Activated CD4-positive, alpha-beta T cell treated with anti-CD3 and anti-CD28 coated beads, Interleukin-2, amount 50 U/mL, for 4 hours (primary cell): ENCODE data around the gene TXNDC9.
"Not testable (repeated sequence)": the region's sequence is repeated elsewhere in the genome, so short reads cannot be mapped to it uniquely, and the experiment has no call there.

Experiments used
- DNase-seq, 2 experiments: peaks; one replicate each; pipeline ENCODE4 v3.0.0-alpha.2; 2020

TXNDC9 gene

GRCh38 chr2:99317873-99318200 is 18.3 kb downstream of the TXNDC9 start:
- DNase-seq, result not testable (repeated sequence)

- no peak for DNase-seq
Measured at GRCh38 chr2:99317161-99317872, 18.8 kb downstream of the TXNDC9 start.

GRCh38 chr2:99301097-99301496 is 35.0 kb downstream of the TXNDC9 start, which contains the start of gene LYG1:
Gene LYG1 (minus strand): TSS chr2:99301197. CDS start chr2:99295670, 5,527 bp downstream.
- DNase-seq, result not testable (repeated sequence)

- DNase-seq, result no peak
Measured at GRCh38 chr2:99299580-99299979, 36.6 kb downstream of the TXNDC9 start.

GRCh38 chr2:99297994-99298393 is 38.1 kb downstream of the TXNDC9 start:
- no peak for DNase-seq

GRCh38 chr2:99285526-99285925 is 50.6 kb downstream of the TXNDC9 start:
- no peak for DNase-seq

GRCh38 chr2:99279969-99280695 is 56.0 kb downstream of the TXNDC9 start:
- no peak for DNase-seq

GRCh38 chr2:99278793-99279291 is 57.3 kb downstream of the TXNDC9 start:
- no peak for DNase-seq

GRCh38 chr2:99278195-99278765 is 57.9 kb downstream of the TXNDC9 start:
- not testable (repeated sequence) for DNase-seq

GRCh38 chr2:99275882-99276281 is 60.3 kb downstream of the TXNDC9 start:
- no peak for DNase-seq
